HFFc6 (cell line): ENCODE measurements around the gene MED12. TPM values are rescaled to one million over a fixed set of nuclear protein-coding genes. Genes with fewer than 3 reads are reported as not detected.
"Not testable (repeated sequence)": the region's sequence is repeated elsewhere in the genome, so short reads cannot be mapped to it uniquely, and the experiment has no call there.

Source experiments
- DNase-seq: peaks from one replicate; pipeline ENCODE4 v3.0.0-alpha.2; 2018
- H3K27ac Mint-ChIP-seq: 2 replicates; pipeline ENCODE4 v1.8.0; 2020; ENCODE audit warnings: mild to moderate bottlenecking, mixed read lengths
- H3K27me3 Mint-ChIP-seq: 2 replicates; pipeline ENCODE4 v1.8.0; 2021; ENCODE audit warnings: mild to moderate bottlenecking, moderate library complexity, mixed read lengths; ENCODE audit not compliant: insufficient read depth
- H3K36me3 Mint-ChIP-seq: 2 replicates; pipeline ENCODE4 v1.8.0; 2021; ENCODE audit warnings: low read depth, mixed read lengths
- H3K4me1 Mint-ChIP-seq: 2 replicates; pipeline ENCODE4 v1.8.0; 2020; ENCODE audit warnings: low read depth, mixed read lengths
- H3K4me3 Mint-ChIP-seq: 2 replicates; pipeline ENCODE4 v1.8.0; 2020; ENCODE audit warnings: mild to moderate bottlenecking, moderate library complexity, mixed read lengths
- H3K9me3 Mint-ChIP-seq: 2 replicates; pipeline ENCODE4 v1.8.0; 2020; ENCODE audit warnings: mild to moderate bottlenecking, mixed read lengths
- CTCF ChIP-seq: fragments of 200-600 bp; sonication (generic); IDR thresholded peaks from 2 replicates; pipeline ENCODE4 v1.5.0; 2021; ENCODE audit warnings: antibody characterized with exemption, mild to moderate bottlenecking
- total RNA-seq, 6 experiments: library from RNA; stranded (reverse); fragmentation: NEBNext Ultra II Directional; extraction: Animal tissue kit (Norgen Biotek cat#: 25700); gene quantifications; 2 replicates in 1 of 6; 3 replicates in 5 of 6; pipeline ENCODE4 v1.2.3, GENCODE V29; 2021

The MED12 gene
- total RNA-seq, 6 experiments from 2014 or later, result 22.8 to 31.2 (median 28.5) TPM

DNA sequence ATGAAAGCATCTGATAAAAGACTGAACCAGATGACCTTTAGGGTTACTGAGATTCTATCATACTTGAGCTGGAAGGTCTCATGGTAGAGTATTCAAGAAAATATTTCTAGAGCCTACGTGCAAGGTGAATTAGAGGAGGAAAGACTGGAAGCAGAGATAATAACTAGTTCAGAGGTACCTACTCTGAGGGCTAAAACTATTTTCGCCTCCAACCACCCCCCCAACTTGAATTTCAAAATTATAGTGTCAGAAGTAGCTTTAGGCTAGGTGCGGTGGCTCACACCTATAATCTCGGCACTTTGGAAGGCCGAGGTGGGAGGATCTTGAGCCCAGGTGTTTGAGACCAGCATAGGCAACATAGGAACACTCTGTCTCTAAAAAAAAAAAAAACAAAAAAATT, 57.1 kb downstream of the MED12 start:
- Mint-ChIP-seq H3K4me3 (no peak overlapping the region), H3K27me3 (no peaks in the 10 kb centered on the region), H3K4me1 (peaks cover 24% of the 10 kb centered on the region), H3K27ac (no peak overlapping the region), H3K9me3 (no peaks in the 10 kb centered on the region), H3K36me3 (no peaks in the 10 kb centered on the region)
- no peak for DNase-seq
- no peak for TF ChIP-seq CTCF

- Mint-ChIP-seq H3K4me3 (peak overlapping the region; percentile 55), H3K4me1 (peaks cover 33% of the 10 kb centered on the region), H3K36me3 (no peaks in the 10 kb centered on the region), H3K9me3 (no peaks in the 10 kb centered on the region), H3K27me3 (peaks cover 5% of the 10 kb centered on the region; the same call in 1 of the 2 replicates), H3K27ac (peak overlapping the region; percentile 67)
- peak; percentile 19 for DNase-seq
- TF ChIP-seq CTCF, result no peak
Observed at GRCh38 chrX:71177327-71177726, 58.9 kb downstream of the MED12 start.

- peak; percentile 79 for TF ChIP-seq CTCF
- Mint-ChIP-seq H3K27me3 (peaks cover 5% of the 10 kb centered on the region; the same call in 1 of the 2 replicates), H3K27ac (no peak overlapping the region), H3K4me1 (peaks cover 39% of the 10 kb centered on the region), H3K36me3 (no peaks in the 10 kb centered on the region), H3K4me3 (no peak overlapping the region), H3K9me3 (no peaks in the 10 kb centered on the region)
- DNase-seq, result peak; percentile 12
Observed at GRCh38 chrX:71178908-71179307, 60.5 kb downstream of the MED12 start.

DNA sequence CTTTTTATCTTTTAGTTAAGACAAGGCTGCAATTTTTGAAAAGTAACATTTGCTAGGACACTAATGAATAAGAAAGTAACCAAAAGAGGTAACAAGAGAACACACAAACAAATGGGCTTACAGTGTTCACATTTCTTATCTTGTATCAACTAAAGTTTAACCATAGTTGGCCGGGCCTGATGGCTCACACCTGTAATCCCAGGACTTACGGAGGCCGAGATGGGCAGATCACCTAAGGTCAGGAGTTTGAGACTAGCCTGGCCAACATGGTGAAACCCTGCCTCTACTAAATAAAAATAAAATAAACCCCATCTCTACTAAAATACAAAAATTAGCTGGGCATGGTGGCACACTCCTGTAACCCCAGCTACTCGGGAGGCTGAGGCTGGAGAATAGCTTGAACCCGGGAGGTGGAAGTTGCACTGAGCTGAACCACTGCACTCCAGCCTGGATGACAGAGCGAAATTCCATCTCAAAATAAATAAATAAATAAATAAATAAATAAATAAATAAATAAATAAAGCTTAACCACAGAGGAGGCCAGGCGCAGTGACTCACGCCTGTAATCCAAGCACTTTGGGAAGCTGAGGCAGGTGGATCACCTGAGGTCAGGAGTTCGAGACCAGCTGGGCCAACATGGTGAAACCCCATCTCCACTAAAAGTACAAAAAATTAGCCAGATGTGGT, 62.3 kb downstream of the MED12 start:
- H3K9me3 Mint-ChIP-seq, H3K4me3 Mint-ChIP-seq, DNase-seq, H3K27ac Mint-ChIP-seq, H3K36me3 Mint-ChIP-seq, H3K27me3 Mint-ChIP-seq: not testable (repeated sequence)
- H3K4me1 Mint-ChIP-seq, result peaks cover 39% of the 10 kb centered on the region

DNA sequence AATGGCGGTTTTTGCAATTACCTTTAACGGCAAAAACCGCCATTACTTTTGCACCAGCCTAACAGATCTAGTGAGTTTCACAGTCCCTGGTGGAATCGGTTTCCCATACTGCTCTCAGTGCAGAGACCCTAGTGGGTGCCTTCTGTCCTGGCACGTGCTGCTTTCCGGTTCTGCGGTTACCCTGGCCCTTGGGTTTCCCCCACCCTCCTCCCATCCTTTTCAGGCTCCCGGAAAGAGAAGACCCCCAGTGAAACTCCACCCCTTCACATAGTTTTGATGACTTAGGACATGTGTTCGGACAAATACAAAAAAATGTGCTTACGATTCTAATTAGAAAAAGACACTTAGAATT, 63.1 kb downstream of the MED12 start:
- H3K27ac Mint-ChIP-seq, result peak overlapping the region; percentile 97
- TF ChIP-seq CTCF, result no peak
- H3K4me1 Mint-ChIP-seq, result peaks cover 39% of the 10 kb centered on the region
- no peaks in the 10 kb centered on the region for H3K36me3 Mint-ChIP-seq
- peak overlapping the region; percentile 88 for H3K4me3 Mint-ChIP-seq
- H3K27me3 Mint-ChIP-seq, result peaks cover 5% of the 10 kb centered on the region; the same call in 1 of the 2 replicates
- no peak for DNase-seq
- H3K9me3 Mint-ChIP-seq, result no peaks in the 10 kb centered on the region

- no peak for TF ChIP-seq CTCF
- Mint-ChIP-seq H3K27me3 (peaks cover 5% of the 10 kb centered on the region), H3K4me3 (peak overlapping the region; percentile 88), H3K36me3 (no peaks in the 10 kb centered on the region), H3K4me1 (peaks cover 35% of the 10 kb centered on the region), H3K9me3 (no peaks in the 10 kb centered on the region), H3K27ac (peak overlapping the region; percentile 97)
- DNase-seq, result peak; percentile 95
Observed at GRCh38 chrX:71181910-71182799, 63.8 kb downstream of the MED12 start.
